ENCODE data around the gene GSK3B.

- TF ChIP-seq CTCF (conservative IDR thresholded peaks at IDR 0.05; ENCODE audit: low read depth, low read length) (no peak), EZH2 (IDR thresholded peaks at IDR 0.05; ENCODE audit: borderline replicate concordance, low read depth, low read length, poor library complexity, severe bottlenecking) (no peak)
These were observed 161.0 kb downstream of the GSK3B start for GRCh38 chr3:119933207-119933606.
